K562 (cell line): ENCODE data around the gene GTPBP6. TPM values are rescaled to one million over a fixed set of nuclear protein-coding genes. Genes with fewer than 3 reads are reported as not detected.

ENCODE experiments used
- ATAC-seq: fragments of 200-7000 bp; cut with Tn5 transposase; 3 replicates; pipeline ENCODE4 v1.9.1; 2020; ENCODE audit warnings: moderate library complexity
- BruUV-seq: library from RNA; stranded (reverse); fragments of 400-500 nt; replicated peaks from 2 replicates; lab custom pipeline; 2021; lab: Mats Ljungman, UMichigan
- CTCF ChIA-PET: fragments of 300-600 bp; formaldehyde crosslinking; extraction: SDS; loops from one replicate; lab custom pipeline; 2021; ENCODE audit warnings: low intra/inter-chr PET ratio; lab: Yijun Ruan, JAX
- POLR2A ChIA-PET: fragments of 300-600, 350-650 bp; sonication (Branson Sonifier 250); formaldehyde crosslinking; extraction: SDS; loops from one replicate; lab custom pipeline; 2021; ENCODE audit warnings: antibody characterized with exemption, inconsistent platforms; lab: Yijun Ruan, JAX
- DNase-seq, 4 experiments: peaks; one replicate each; pipeline versions ENCODE4 v3.0.0 to v3.0.0-alpha.2; 2011 to 2018; ENCODE audit warnings: low spot score in 3 of 4, mixed read lengths in 3 of 4; ENCODE audit errors: extremely low read depth in 1 of 4
- FAIRE-seq: peaks from 2 replicates; lab custom pipeline; 2011; peaks lifted over from hg19 to GRCh38; lab: Jason Lieb, UNC
- H2AFZ ChIP-seq: 2 replicates; pipeline ENCODE4 v1.6.0; 2011; ENCODE audit warnings: low read depth, low read length, control low read depth, inconsistent platforms
- H3K27ac ChIP-seq: fragments of 200-600 bp; 3 replicates; pipeline ENCODE4 v1.8.0; 2011; ENCODE audit warnings: low read depth, mild to moderate bottlenecking, control low read depth, inconsistent platforms, low read length, moderate library complexity, mixed read lengths; ENCODE audit errors: extremely low read depth
- H3K27me3 ChIP-seq, 2 experiments: fragments of 300-600 bp in 1 of 2; 2 replicates in 1 of 2; 3 replicates in 1 of 2; pipeline versions ENCODE4 v1.6.0 to v1.8.0; 2011; ENCODE audit warnings: inconsistent platforms in 2 of 2, low read length in 2 of 2, mild to moderate bottlenecking in 1 of 2, mixed read lengths in 1 of 2, moderate library complexity in 1 of 2; ENCODE audit not compliant: control insufficient read depth in 2 of 2, insufficient read depth in 2 of 2
- H3K36me3 ChIP-seq: fragments of 300-600 bp; 3 replicates; pipeline ENCODE4 v1.8.0; 2011; ENCODE audit warnings: mild to moderate bottlenecking, low read length, inconsistent platforms; ENCODE audit not compliant: control insufficient read depth, insufficient read depth
- H3K4me1 ChIP-seq, 2 experiments: fragments of 200-600 bp in 1 of 2; replicated peaks in 1 of 2; 2 replicates in 1 of 2; 3 replicates in 1 of 2; pipeline versions ENCODE4 v1.5.1 to v1.8.0; 2011; ENCODE audit warnings: inconsistent platforms in 2 of 2, low read length in 2 of 2, mild to moderate bottlenecking in 1 of 2, mixed read lengths in 1 of 2, moderate library complexity in 1 of 2; ENCODE audit not compliant: control insufficient read depth in 2 of 2, insufficient read depth in 2 of 2
- H3K4me2 ChIP-seq: 2 replicates; pipeline ENCODE4 v1.6.1; 2011; ENCODE audit warnings: low read length, control low read depth, inconsistent platforms, mixed read lengths; ENCODE audit not compliant: insufficient read depth
- H3K4me3 ChIP-seq: fragments of 200-600 bp; sonication (generic), shearing (Covaris generic); 2 replicates; pipeline ENCODE4 v1.5.1; 2016; ENCODE audit warnings: control low read depth, inconsistent platforms
- H3K79me2 ChIP-seq: fragments of 200-600 bp; 3 replicates; pipeline ENCODE4 v1.8.0; 2011; ENCODE audit warnings: low read length, inconsistent platforms; ENCODE audit not compliant: control insufficient read depth, insufficient read depth
- H3K9ac ChIP-seq, 2 experiments: 2 replicates each; pipeline versions ENCODE4 v1.6.0 to v1.6.1; 2011; ENCODE audit warnings: low read depth in 2 of 2, low read length in 2 of 2, control low read depth in 1 of 2, inconsistent platforms in 1 of 2, mild to moderate bottlenecking in 1 of 2, mixed read lengths in 1 of 2; ENCODE audit not compliant: insufficient read depth in 1 of 2
- H3K9me1 ChIP-seq: one replicate; pipeline ENCODE4 v1.6.0; 2011; ENCODE audit warnings: inconsistent platforms, mild to moderate bottlenecking, low read length, moderate library complexity; ENCODE audit not compliant: control insufficient read depth, insufficient read depth
- H3K9me3 ChIP-seq: replicated peaks from 2 replicates; pipeline ENCODE4 v1.5.1; 2011; ENCODE audit warnings: low read depth, low read length, inconsistent platforms; ENCODE audit not compliant: control insufficient read depth, insufficient read depth
- H4K20me1 ChIP-seq: replicated peaks from 2 replicates; pipeline ENCODE4 v1.6.1; 2011; ENCODE audit warnings: low read length, inconsistent platforms, mixed read lengths; ENCODE audit not compliant: control insufficient read depth, insufficient read depth
- CBFA2T3 ChIP-seq: fragments of 450-650 bp; IDR thresholded peaks from 2 replicates; pipeline ENCODE4 v1.6.1; 2017
- CBX3 ChIP-seq, 2 experiments: IDR thresholded peaks; 1 replicate in 1 of 2; 2 replicates in 1 of 2; pipeline ENCODE4 v1.6.1; 2012; ENCODE audit warnings: inconsistent platforms in 2 of 2, low read length in 2 of 2, borderline replicate concordance in 1 of 2, control low read depth in 1 of 2
- CUX1 ChIP-seq: fragments of 200-800 bp; sonication (Bioruptor generic); IDR thresholded peaks from 2 replicates; pipeline ENCODE4 v1.6.1; 2016; ENCODE audit warnings: missing genetic modification characterization, missing compliant biosample characterization
- CXXC5 ChIP-seq: fragments of 250-450 bp; sonication (Bioruptor Pico); IDR thresholded peaks from 2 replicates; pipeline ENCODE4 v1.8.0; 2022; ENCODE audit warnings: inconsistent platforms, mild to moderate bottlenecking, moderate library complexity
- EWSR1 ChIP-seq: fragments of 450-650 bp; IDR thresholded peaks from 2 replicates; pipeline ENCODE4 v1.6.1; 2018; ENCODE audit warnings: borderline replicate concordance, mild to moderate bottlenecking, low read depth, moderate library complexity; ENCODE audit not compliant: partially characterized antibody
- HDGF ChIP-seq: fragments of 450-650 bp; IDR thresholded peaks from 2 replicates; pipeline ENCODE4 v1.6.1; 2016
- HMG20A ChIP-seq: fragments of 450-650 bp; formaldehyde crosslinking; conservative IDR thresholded peaks from 2 replicates; pipeline ENCODE4 v1.4.0; 2020; ENCODE audit warnings: mild to moderate bottlenecking, mixed read lengths
- MTA1 ChIP-seq: fragments of 450-650 bp; IDR thresholded peaks from 2 replicates; pipeline ENCODE4 v1.6.1; 2017; ENCODE audit warnings: borderline replicate concordance
- NFATC3 ChIP-seq: fragments of 450-650 bp; IDR thresholded peaks from 2 replicates; pipeline ENCODE4 v1.6.1; 2017; ENCODE audit warnings: mild to moderate bottlenecking
- NFE2L1 ChIP-seq: fragments of 450-650 bp; IDR thresholded peaks from 2 replicates; pipeline ENCODE4 v1.6.1; 2016; ENCODE audit warnings: missing genetic modification characterization, low read depth, mild to moderate bottlenecking, missing compliant biosample characterization, moderate library complexity, borderline replicate concordance
- NFRKB ChIP-seq: fragments of 450-650 bp; IDR thresholded peaks from 2 replicates; pipeline ENCODE4 v1.6.1; 2016; ENCODE audit warnings: low read depth
- PHB ChIP-seq: fragments of 250-450 bp; sonication (Bioruptor Pico); IDR thresholded peaks from 2 replicates; pipeline ENCODE4 v1.5.0; 2021
- RFX1 ChIP-seq: fragments of 450-650 bp; IDR thresholded peaks from 2 replicates; pipeline ENCODE4 v1.6.1; 2016; ENCODE audit warnings: mild to moderate bottlenecking, moderate library complexity
- SMARCC2 ChIP-seq: fragments of 450-650 bp; IDR thresholded peaks from 2 replicates; pipeline ENCODE4 v1.6.1; 2017; ENCODE audit warnings: antibody characterized with exemption, moderate library complexity, mild to moderate bottlenecking, low read depth
- SOX6 ChIP-seq: fragments of 450-650 bp; IDR thresholded peaks from 2 replicates; pipeline ENCODE4 v1.6.1; 2014; ENCODE audit warnings: mild to moderate bottlenecking
- SRSF3 ChIP-seq: fragments of 200-400 bp; formaldehyde crosslinking; IDR thresholded peaks from 2 replicates; pipeline ENCODE4 v1.6.1; 2016; ENCODE audit warnings: mild to moderate bottlenecking, low read length, moderate library complexity; ENCODE audit not compliant: insufficient read depth
- THRAP3 ChIP-seq: fragments of 450-650 bp; IDR thresholded peaks from 2 replicates; pipeline ENCODE4 v1.6.1; 2016; ENCODE audit warnings: mild to moderate bottlenecking, inconsistent platforms, borderline replicate concordance
- ZBED1 ChIP-seq: IDR thresholded peaks from 2 replicates; pipeline ENCODE4 v1.6.1; 2014
- ZNF561 ChIP-seq: fragments of 450-650 bp; formaldehyde crosslinking; conservative IDR thresholded peaks from 2 replicates; pipeline ENCODE4 v1.4.0; 2020; ENCODE audit warnings: mild to moderate bottlenecking, moderate library complexity
- WGBS: fragments of 100-300 bp; shearing (Covaris generic); methylation state at CpG from one replicate; pipeline ENCODE4 v1.1.6; 2016; ENCODE audit warnings: low coverage, mixed read lengths; ENCODE audit not compliant: insufficient coverage; ENCODE audit errors: missing lambda C conversion rate; 5-methylcytosine and 5-hydroxymethylcytosine counted together
- in situ Hi-C: fragments of 300-500 bp; cut with MboI; formaldehyde crosslinking; loops from 4 replicates; pipeline ENCODE4 v1.15.0; 2018; ENCODE audit warnings: inconsistent platforms, mixed read lengths
- intact Hi-C: fragments of 100-400 bp; cut with micrococcal nuclease; formaldehyde crosslinking; loops from 2 replicates; pipeline ENCODE4 v1.14.2; 2022
- polyA plus RNA-seq, 8 experiments: library from polyadenylated mRNA; depleted of rRNA in 4 of 8; stranded (reverse) in 5 of 8; unstranded in 3 of 8; fragments of >200 nt; fragmentation: Nextera tagmentation in 2 of 8; fragmentation: Illumina TruSeq in 1 of 8; extraction: Ambion mirVana in 2 of 8; extraction: Trizol in 1 of 8; gene quantifications; 2 replicates each; pipeline versions ENCODE4 v1.2.1 to v1.2.3, GENCODE V29; 2011 to 2014; ENCODE audit warnings: inconsistent platforms in 1 of 8, missing spikeins in 1 of 8
- total RNA-seq, 7 experiments: library from RNA; depleted of rRNA in 6 of 7; stranded (reverse); fragments of >200 nt in 6 of 7; fragmentation: Illumina TruSeq in 2 of 7; extraction: Trizol in 2 of 7; gene quantifications; 2 replicates each; pipeline versions ENCODE4 v1.2.1 to v1.2.3, GENCODE V29; 2011 to 2021; ENCODE audit warnings: low replicate concordance in 1 of 7

Gene GTPBP6
- total and polyA plus RNA-seq, 9 of the 15 experiments (the other 6 are each of a cell fraction or from before 2014, with no cell fraction given), result 0.24 to 35.2 (median 8.0) TPM

GRCh38 chrX:340641-341423, 22.2 kb upstream of the GTPBP6 start:
- WGBS, result 85% methylated on average over 19 of the region's 52 CpGs
- no peak overlapping the region for H3K27ac ChIP-seq
- no peak for DNase-seq
- no peak overlapping the region for H3K4me2 ChIP-seq
- no peaks in the 10 kb centered on the region for H4K20me1 ChIP-seq
- H3K36me3 ChIP-seq, result no peaks in the 10 kb centered on the region
- H3K4me1 ChIP-seq, result peaks cover 0 to 3% of the 10 kb centered on the region in 2 experiments; a peak in 2 of 5 replicates
- no peak overlapping the region for H3K9ac ChIP-seq
- no peak for TF ChIP-seq PHB
- no peak for TF ChIP-seq HDGF
- no peak for TF ChIP-seq SOX6
- no peak for TF ChIP-seq ZNF561 (CRISPR knock-in tag)
- TF ChIP-seq ZBED1, result no peak
- TF ChIP-seq CXXC5 (CRISPR knock-in tag), result no peak
- TF ChIP-seq CBFA2T3, result no peak
- TF ChIP-seq MTA1, result no peak
- no peak for TF ChIP-seq CUX1 (CRISPR knock-in tag)
- TF ChIP-seq HMG20A, result no peak
- TF ChIP-seq EWSR1, result no peak
- TF ChIP-seq THRAP3, result no peak
- TF ChIP-seq SMARCC2, result no peak
- TF ChIP-seq CBX3 (IDR thresholded peaks at IDR 0.05; ENCODE audit: borderline replicate concordance in 1 of 2, low read length in 2 of 2), result no peak
- no peak for TF ChIP-seq SRSF3
- no peak for TF ChIP-seq NFRKB
- TF ChIP-seq RFX1, result no peak
- TF ChIP-seq NFATC3, result no peak
- TF ChIP-seq NFE2L1 (tag), result no peak
- FAIRE-seq, result no peak
- intact Hi-C loops, result no loop called here
- no peaks in the 10 kb centered on the region for H3K27me3 ChIP-seq
- no TSS peak for BruUV-seq
- H3K79me2 ChIP-seq, result no peaks in the 10 kb centered on the region
- no peak for ATAC-seq
- CTCF ChIA-PET, result no interaction called here
- no peak overlapping the region for H3K4me3 ChIP-seq
- no peaks in the 10 kb centered on the region for H3K9me1 ChIP-seq
- POLR2A ChIA-PET, result no interaction called here
- H3K9me3 ChIP-seq, result no peaks in the 10 kb centered on the region
- in situ Hi-C loops, result no loop called here
- H2AFZ ChIP-seq, result no peak overlapping the region
